Neural cell (in vitro differentiated cells): ENCODE data around the gene CDH7. TPM values are rescaled to one million over a fixed set of nuclear protein-coding genes. Genes with fewer than 3 reads are reported as not detected.

Experiments used
- H2AFZ ChIP-seq: fragments of 200-600, 300-800 bp; sonication (generic), shearing (Covaris generic); 2 replicates; pipeline ENCODE4 v1.6.0; 2014; ENCODE audit warnings: low read depth, mild to moderate bottlenecking, antibody characterized with exemption, low read length, moderate library complexity
- H3F3A ChIP-seq: fragments of 200-600 bp; shearing (Covaris generic); 2 replicates; pipeline ENCODE4 v1.6.1; 2016; ENCODE audit warnings: mild to moderate bottlenecking, moderate library complexity, mixed read lengths, antibody characterized with exemption, low read length; ENCODE audit not compliant: insufficient read depth, poor library complexity, severe bottlenecking
- H3K27ac ChIP-seq: fragments of 200-600, 300-800 bp; sonication (generic), shearing (Covaris generic); 2 replicates; pipeline ENCODE4 v1.5.1; 2014; ENCODE audit warnings: mild to moderate bottlenecking, low read length, moderate library complexity
- H3K27me3 ChIP-seq: fragments of 300-800, 200-600 bp; sonication (generic), shearing (Covaris generic); 2 replicates; pipeline ENCODE4 v1.6.0; 2014; ENCODE audit warnings: mild to moderate bottlenecking, low read depth, low read length, moderate library complexity; ENCODE audit not compliant: insufficient read depth
- H3K36me3 ChIP-seq: fragments of 300-800, 200-600 bp; sonication (generic), shearing (Covaris generic); 2 replicates; pipeline ENCODE4 v1.5.1; 2014; ENCODE audit warnings: mild to moderate bottlenecking, antibody characterized with exemption, low read length, moderate library complexity; ENCODE audit not compliant: insufficient read depth
- H3K4me2 ChIP-seq: fragments of 300-800, 200-600 bp; sonication (generic), shearing (Covaris generic); 2 replicates; pipeline ENCODE4 v1.6.0; 2014; ENCODE audit warnings: mild to moderate bottlenecking, low read length
- H3K4me3 ChIP-seq: fragments of 300-800, 200-600 bp; sonication (generic), shearing (Covaris generic); 2 replicates; pipeline ENCODE4 v1.5.1; 2014; ENCODE audit warnings: mild to moderate bottlenecking, low read length, moderate library complexity
- H3K79me2 ChIP-seq: fragments of 200-600 bp; shearing (Covaris generic); replicated peaks from 2 replicates; pipeline ENCODE4 v1.6.0; 2014; ENCODE audit warnings: mild to moderate bottlenecking, low read length, moderate library complexity; ENCODE audit not compliant: insufficient read depth
- H3K9ac ChIP-seq: fragments of 300-800, 200-600 bp; sonication (generic), shearing (Covaris generic); 2 replicates; pipeline ENCODE4 v1.6.1; 2016; ENCODE audit warnings: mild to moderate bottlenecking, low read length, mixed read lengths
- H3K9me2 ChIP-seq: fragments of 200-600 bp; shearing (Covaris generic); 2 replicates; pipeline ENCODE4 v1.6.1; 2016; ENCODE audit warnings: mild to moderate bottlenecking, low read length, mixed read lengths; ENCODE audit not compliant: insufficient read depth
- H3K9me3 ChIP-seq: fragments of 200-600, 300-800 bp; sonication (generic), shearing (Covaris generic); 2 replicates; pipeline ENCODE4 v1.6.1; 2016; ENCODE audit warnings: mild to moderate bottlenecking, mixed run types, low read length, moderate library complexity, mixed read lengths
- H4K20me1 ChIP-seq: fragments of 200-600 bp; shearing (Covaris generic); 2 replicates; pipeline ENCODE4 v1.6.1; 2016; ENCODE audit warnings: mild to moderate bottlenecking, mixed run types; ENCODE audit not compliant: insufficient read depth
- CTCF ChIP-seq: fragments of 450-650 bp; IDR thresholded peaks from 2 replicates; pipeline ENCODE4 v1.5.1; 2014; ENCODE audit warnings: antibody characterized with exemption, mild to moderate bottlenecking, moderate library complexity; ENCODE audit not compliant: poor library complexity, severe bottlenecking
- EP300 ChIP-seq: fragments of 450-650 bp; conservative IDR thresholded peaks from 2 replicates; pipeline ENCODE4 v1.6.1; 2014; ENCODE audit warnings: antibody characterized with exemption, mild to moderate bottlenecking, moderate library complexity; ENCODE audit not compliant: poor library complexity, severe bottlenecking
- EZH2 ChIP-seq: fragments of 200-600, 300-800 bp; shearing (Covaris generic), sonication (generic); IDR thresholded peaks from 2 replicates; pipeline ENCODE4 v1.6.1; 2014; ENCODE audit warnings: antibody characterized with exemption, low read length, borderline replicate concordance, mild to moderate bottlenecking; ENCODE audit not compliant: insufficient read depth, poor library complexity, severe bottlenecking
- MXI1 ChIP-seq: fragments of 450-650 bp; conservative IDR thresholded peaks from 2 replicates; pipeline ENCODE4 v1.6.1; 2014; ENCODE audit warnings: antibody characterized with exemption, mild to moderate bottlenecking; ENCODE audit not compliant: poor library complexity, severe bottlenecking
- POLR2AphosphoS5 ChIP-seq: IDR thresholded peaks from 2 replicates; pipeline ENCODE4 v1.6.1; 2012
- RAD21 ChIP-seq: fragments of 450-650 bp; conservative IDR thresholded peaks from 2 replicates; pipeline ENCODE4 v1.6.1; 2014; ENCODE audit warnings: antibody characterized with exemption, mild to moderate bottlenecking, moderate library complexity
- REST ChIP-seq: IDR thresholded peaks from 2 replicates; pipeline ENCODE4 v1.6.1; 2012; ENCODE audit warnings: borderline replicate concordance
- SMC3 ChIP-seq: fragments of 450-650 bp; conservative IDR thresholded peaks from 2 replicates; pipeline ENCODE4 v1.6.1; 2014; ENCODE audit warnings: antibody characterized with exemption, mild to moderate bottlenecking, moderate library complexity; ENCODE audit not compliant: poor library complexity
- TAF1 ChIP-seq: IDR thresholded peaks from 2 replicates; pipeline ENCODE4 v1.6.1; 2012; ENCODE audit warnings: low read depth
- polyA plus RNA-seq: library from polyadenylated mRNA; depleted of rRNA; stranded (reverse); fragments of >200 nt; gene quantifications from 2 replicates; pipeline ENCODE4 v1.2.3, GENCODE V29; 2014

Gene CDH7
- polyA plus RNA-seq, 1 donor from 2014 or later = 7.4 TPM

GRCh38 chr18:65788373-65788772, 37.6 kb downstream of the CDH7 start:
- Histone ChIP-seq H3F3A (no peaks in the 10 kb centered on the region), H4K20me1 (no peaks in the 10 kb centered on the region), H2AFZ (no peak overlapping the region), H3K4me2 (no peak overlapping the region), H3K9me2 (no peaks in the 10 kb centered on the region), H3K4me3 (no peak overlapping the region), H3K79me2 (no peaks in the 10 kb centered on the region), H3K27me3 (no peaks in the 10 kb centered on the region), H3K27ac (no peak overlapping the region), H3K9me3 (no peaks in the 10 kb centered on the region), H3K9ac (no peak overlapping the region), H3K36me3 (no peaks in the 10 kb centered on the region)
- TF ChIP-seq CTCF = peak; percentile 51
- no peak for TF ChIP-seq MXI1
- TF ChIP-seq SMC3 = peak; percentile 47
- TF ChIP-seq POLR2AphosphoS5 = peak; percentile 38
- peak; percentile 58 for TF ChIP-seq RAD21

- Histone ChIP-seq H3K9me3 (no peaks in the 10 kb centered on the region), H3K4me3 (no peak overlapping the region), H3K27me3 (no peaks in the 10 kb centered on the region), H3K4me2 (no peak overlapping the region), H2AFZ (no peak overlapping the region), H3K36me3 (no peaks in the 10 kb centered on the region), H3K79me2 (no peaks in the 10 kb centered on the region), H3F3A (no peaks in the 10 kb centered on the region), H3K9ac (no peak overlapping the region), H4K20me1 (no peaks in the 10 kb centered on the region), H3K27ac (no peak overlapping the region), H3K9me2 (no peaks in the 10 kb centered on the region)
- no peak for TF ChIP-seq POLR2AphosphoS5
- no peak for TF ChIP-seq TAF1
- TF ChIP-seq REST = no peak
- no peak for TF ChIP-seq MXI1
- TF ChIP-seq EP300 = no peak
- no peak for TF ChIP-seq CTCF
- no peak for TF ChIP-seq SMC3
- TF ChIP-seq RAD21 = no peak
- TF ChIP-seq EZH2 = no peak
These were observed 39.8 kb downstream of the CDH7 start for GRCh38 chr18:65790604-65791003.
